Thoracic aorta (tissue), 2 donors: ENCODE data around the gene CDCA3. TPM values are rescaled to one million over a fixed set of nuclear protein-coding genes. Genes with fewer than 3 reads are reported as not detected.

Experiments
- ATAC-seq: fragments of 150-250 bp; one replicate; pipeline ENCODE4 v1.8.0; 2017; ENCODE audit warnings: low read depth; ENCODE audit not compliant: insufficient number of reproducible peaks, low FRiP score
- DNase-seq: peaks from one replicate; pipeline ENCODE4 v3.0.0-alpha.2; 2020; ENCODE audit warnings: low spot score
- H3K27ac ChIP-seq, 2 donors: fragments of 200-600 bp; sonication (generic); 1 replicate in 1 of 2; 2 replicates in 1 of 2; pipeline ENCODE4 v1.5.1; 2016; ENCODE audit warnings: mild to moderate bottlenecking in 2 of 2, moderate library complexity in 2 of 2
- H3K27me3 ChIP-seq: fragments of 200-600 bp; sonication (generic); replicated peaks from 2 replicates; pipeline ENCODE4 v1.6.0; 2016; ENCODE audit warnings: mild to moderate bottlenecking; ENCODE audit not compliant: insufficient read depth
- H3K36me3 ChIP-seq: fragments of 200-600 bp; sonication (generic); one replicate; pipeline ENCODE4 v1.5.1; 2016
- H3K4me1 ChIP-seq, 2 donors: fragments of 200-600 bp; sonication (generic); 1 replicate in 1 of 2; 2 replicates in 1 of 2; pipeline versions ENCODE4 v1.5.1 to v1.6.0; 2016; ENCODE audit warnings: low read depth in 2 of 2, mild to moderate bottlenecking in 1 of 2; ENCODE audit not compliant: control insufficient read depth in 1 of 2
- H3K4me3 ChIP-seq: fragments of 200-600 bp; sonication (generic); 2 replicates; pipeline ENCODE4 v1.5.1; 2016; ENCODE audit warnings: mild to moderate bottlenecking
- H3K9me3 ChIP-seq: fragments of 200-600 bp; sonication (generic); 2 replicates; pipeline ENCODE4 v1.5.1; 2016
- CTCF ChIP-seq: fragments of 200-600 bp; sonication (generic); IDR thresholded peaks from one replicate; pipeline ENCODE4 v1.5.1; 2019; ENCODE audit warnings: antibody characterized with exemption
- total RNA-seq, 2 donors: library from RNA; depleted of rRNA; stranded (reverse); fragments of >200 nt; gene quantifications; one replicate each; pipeline versions ENCODE4 v1.1.0 to v1.2.3, GENCODE V29; 2016

Gene CDCA3
- total RNA-seq, 2 donors from 2014 or later: 1.8 to 1.9 TPM

GRCh38 chr12:6834873-6835272 is 16.2 kb downstream of the CDCA3 start:
- TF ChIP-seq CTCF: no peak
- no peak for DNase-seq
- H3K4me3 ChIP-seq: no peak overlapping the region
- no peaks in the 10 kb centered on the region for H3K9me3 ChIP-seq
- no peak overlapping the region for H3K27ac ChIP-seq
- peaks cover 0 to 12% of the 10 kb centered on the region in 2 donors for H3K4me1 ChIP-seq
- H3K36me3 ChIP-seq: peaks cover 47% of the 10 kb centered on the region
- ATAC-seq: no peak
- no peaks in the 10 kb centered on the region for H3K27me3 ChIP-seq

- no peak for TF ChIP-seq CTCF
- Histone ChIP-seq H3K36me3 (peaks cover 43% of the 10 kb centered on the region), H3K4me1 (peaks cover 0 to 18% of the 10 kb centered on the region in 2 donors), H3K9me3 (no peaks in the 10 kb centered on the region), H3K27me3 (no peaks in the 10 kb centered on the region), H3K4me3 (no peak overlapping the region), H3K27ac (no peak overlapping the region)
- ATAC-seq: no peak
- DNase-seq: no peak
These were observed 16.8 kb downstream of the CDCA3 start for GRCh38 chr12:6834254-6834653.

GRCh38 chr12:6833189-6833890 is 17.7 kb downstream of the CDCA3 start:
- no peak overlapping the region for H3K27ac ChIP-seq
- ATAC-seq (no peak), DNase-seq (no peak)
- no peaks in the 10 kb centered on the region for H3K9me3 ChIP-seq
- TF ChIP-seq CTCF: no peak
- no peaks in the 10 kb centered on the region for H3K27me3 ChIP-seq
- no peak overlapping the region for H3K4me3 ChIP-seq
- peaks cover 33% of the 10 kb centered on the region for H3K36me3 ChIP-seq
- peaks cover 0 to 18% of the 10 kb centered on the region in 2 donors for H3K4me1 ChIP-seq

GRCh38 chr12:6832125-6832524 is 19.0 kb downstream of the CDCA3 start:
- peaks cover 5 to 23% of the 10 kb centered on the region in 2 donors for H3K4me1 ChIP-seq
- no peak overlapping the region for H3K27ac ChIP-seq
- DNase-seq (no peak), ATAC-seq (no peak)
- H3K27me3 ChIP-seq: no peaks in the 10 kb centered on the region
- no peaks in the 10 kb centered on the region for H3K9me3 ChIP-seq
- peaks cover 22% of the 10 kb centered on the region for H3K36me3 ChIP-seq
- TF ChIP-seq CTCF: no peak
- H3K4me3 ChIP-seq: no peak overlapping the region

- Histone ChIP-seq H3K27me3 (no peaks in the 10 kb centered on the region), H3K4me3 (no peak overlapping the region), H3K27ac (no peak overlapping the region), H3K36me3 (peaks cover 16% of the 10 kb centered on the region), H3K9me3 (no peaks in the 10 kb centered on the region), H3K4me1 (peaks cover 7 to 29% of the 10 kb centered on the region in 2 donors)
- no peak for DNase-seq
- no peak for TF ChIP-seq CTCF
- ATAC-seq: no peak
These were observed 19.6 kb downstream of the CDCA3 start for GRCh38 chr12:6831450-6831995.
